HG03025 (cell line): ENCODE results near the gene RACGAP1.

Experiments used
- ATAC-seq: cut with Tn5 transposase; IDR thresholded peaks from one replicate; pipeline ENCODE4 v1.9.1; 2021; ENCODE audit warnings: mild to moderate bottlenecking, moderate library complexity; ENCODE audit not compliant: unreplicated experiment, low FRiP score

RACGAP1 gene

GRCh38 chr12:49971141-49971540 is 54.2 kb downstream of the RACGAP1 start:
- ATAC-seq = no peak

DNA sequence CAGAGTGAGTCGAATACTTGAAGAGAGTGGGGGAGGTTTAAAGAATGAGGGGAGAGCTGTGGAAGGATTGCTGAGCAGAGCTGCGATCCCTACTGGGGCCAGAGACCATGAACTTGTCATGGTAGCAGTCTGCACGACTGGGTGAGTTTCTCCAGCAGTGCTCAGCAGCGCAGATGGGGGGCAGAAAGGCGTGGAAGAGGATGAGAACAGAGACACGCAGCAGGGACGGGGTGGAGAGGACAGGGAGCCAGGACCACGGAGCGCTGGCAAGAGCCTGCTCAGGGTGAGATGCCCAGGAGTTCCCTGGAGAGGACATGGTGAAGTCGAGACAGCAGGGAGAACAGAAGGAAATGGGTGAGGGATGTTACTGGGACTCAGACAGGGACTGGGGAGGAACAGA is 54.6 kb downstream of the RACGAP1 start:
- ATAC-seq = no peak

DNA sequence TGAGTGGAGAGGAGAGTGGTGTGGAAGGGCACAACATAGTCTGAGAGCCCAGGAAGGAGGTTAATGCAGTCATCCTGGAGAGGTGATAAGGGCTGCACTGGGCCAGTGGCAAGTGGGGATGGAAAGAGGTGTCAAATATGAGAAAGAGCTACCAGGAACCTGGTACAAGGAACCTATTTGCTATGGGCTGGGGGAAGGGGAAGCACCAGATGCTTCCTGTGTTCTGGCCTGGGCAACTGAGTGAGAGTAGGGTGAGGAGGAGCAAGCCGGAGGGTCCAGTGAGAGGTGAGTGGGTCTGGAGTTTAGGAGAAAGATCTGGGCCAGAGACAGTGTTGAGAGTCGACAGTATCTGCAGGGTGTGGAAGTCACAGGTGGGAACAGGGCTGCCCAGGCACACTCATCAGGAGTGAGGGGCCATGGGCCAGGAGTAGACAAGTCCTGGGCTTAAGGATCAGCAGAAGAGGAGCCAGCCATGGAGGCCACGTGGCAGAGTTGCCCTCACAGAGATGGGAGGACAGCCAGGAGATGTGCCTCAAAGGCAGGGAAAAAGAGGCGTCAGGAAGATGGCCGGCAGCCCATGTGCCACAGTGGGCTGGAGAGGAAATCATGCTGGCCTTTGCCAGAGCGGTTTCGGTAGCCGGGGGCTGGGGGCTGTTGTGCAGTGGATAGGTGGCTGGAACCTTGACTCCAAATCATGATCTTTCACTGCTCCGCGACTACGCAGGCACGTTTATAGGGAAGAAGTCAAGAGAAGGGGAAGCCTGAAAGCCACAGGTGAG is 55.5 kb downstream of the RACGAP1 start:
- ATAC-seq = no peak

DNA sequence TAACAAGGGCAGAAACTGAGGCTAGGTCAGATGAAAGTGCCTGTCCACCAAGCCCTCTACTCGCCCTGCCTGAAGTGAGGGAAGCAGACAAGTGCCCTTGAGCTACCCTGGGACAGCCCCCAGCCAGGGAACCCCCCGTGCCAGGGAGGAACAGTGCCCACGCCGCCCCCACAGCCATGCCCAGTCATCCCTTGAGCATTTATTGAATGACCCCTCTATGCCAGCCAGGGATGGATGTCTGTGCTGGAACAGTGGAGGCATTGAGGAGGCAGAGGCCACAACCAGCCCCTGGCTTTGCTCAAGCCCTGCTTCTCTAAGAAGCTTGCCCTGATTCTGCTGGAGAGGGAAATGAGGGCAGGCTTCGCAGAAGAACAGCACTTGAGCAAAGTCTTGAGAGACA is 56.3 kb downstream of the RACGAP1 start:
- no peak for ATAC-seq

DNA sequence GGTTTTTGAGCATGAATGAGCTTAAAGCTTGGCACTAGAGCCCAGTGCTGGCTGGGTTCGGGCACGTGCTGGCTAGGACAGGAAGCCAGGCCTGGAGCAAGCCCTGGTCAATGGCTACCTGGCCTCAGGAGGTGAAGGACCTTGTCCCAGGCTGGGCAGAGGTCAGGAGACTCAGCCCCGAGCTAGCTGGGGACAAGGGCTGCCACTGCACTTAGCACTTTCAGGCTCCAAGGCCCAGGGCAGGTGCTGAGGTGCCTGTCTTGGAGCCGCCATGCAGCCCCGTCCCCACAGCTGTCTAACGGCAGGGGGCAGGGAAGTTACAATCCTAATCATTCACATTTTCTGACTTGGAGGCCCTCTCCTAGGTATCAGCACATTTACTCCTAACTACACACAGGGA is 56.8 kb downstream of the RACGAP1 start:
- ATAC-seq = no peak

- no peak for ATAC-seq
Observed at GRCh38 chr12:49967777-49968250, 57.5 kb downstream of the RACGAP1 start.

DNA sequence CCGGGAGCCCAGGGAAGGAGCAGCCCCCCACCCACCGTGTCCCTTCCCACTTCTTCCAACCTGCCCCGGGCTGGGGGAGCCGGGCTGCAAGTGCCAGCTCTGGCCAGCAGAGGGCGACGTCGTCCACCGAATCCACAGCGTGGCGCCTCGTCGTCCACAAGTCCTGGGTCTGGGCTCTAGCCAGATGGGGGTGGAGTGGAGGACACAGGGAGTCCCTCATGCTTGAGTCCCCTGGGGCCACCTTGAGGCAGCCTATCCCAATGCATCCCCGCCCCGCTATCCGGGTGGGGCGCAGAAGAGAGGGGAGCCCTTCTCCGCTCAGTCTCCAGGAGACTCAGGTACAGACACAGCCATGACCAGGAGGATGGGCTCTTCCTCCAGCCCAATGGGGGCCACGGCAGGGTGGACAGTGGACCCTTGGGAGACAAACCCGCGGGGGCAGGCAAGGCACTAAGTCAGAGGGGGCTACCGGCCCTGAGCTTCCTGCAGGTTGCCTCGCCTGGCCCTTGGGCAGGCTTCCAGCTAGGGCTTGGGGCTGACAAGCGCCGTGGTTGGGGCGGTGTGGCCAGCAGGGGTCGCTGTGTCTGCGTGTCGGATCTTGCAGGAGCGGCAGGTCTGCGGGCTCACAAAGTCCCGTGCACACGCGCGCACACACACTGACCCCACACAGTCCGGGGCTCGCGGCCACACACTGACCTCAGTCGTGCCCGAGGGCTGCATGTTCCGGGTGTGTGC is 58.1 kb downstream of the RACGAP1 start:
- ATAC-seq = no peak

GRCh38 chr12:49966511-49967041 is 58.7 kb downstream of the RACGAP1 start:
- no peak for ATAC-seq

- ATAC-seq = no peak
Observed at GRCh38 chr12:49965836-49966235, 59.5 kb downstream of the RACGAP1 start.

- no peak for ATAC-seq
Observed at GRCh38 chr12:49964849-49965624, 60.3 kb downstream of the RACGAP1 start.

GRCh38 chr12:49963976-49964815 is 61.1 kb downstream of the RACGAP1 start:
- no peak for ATAC-seq

DNA sequence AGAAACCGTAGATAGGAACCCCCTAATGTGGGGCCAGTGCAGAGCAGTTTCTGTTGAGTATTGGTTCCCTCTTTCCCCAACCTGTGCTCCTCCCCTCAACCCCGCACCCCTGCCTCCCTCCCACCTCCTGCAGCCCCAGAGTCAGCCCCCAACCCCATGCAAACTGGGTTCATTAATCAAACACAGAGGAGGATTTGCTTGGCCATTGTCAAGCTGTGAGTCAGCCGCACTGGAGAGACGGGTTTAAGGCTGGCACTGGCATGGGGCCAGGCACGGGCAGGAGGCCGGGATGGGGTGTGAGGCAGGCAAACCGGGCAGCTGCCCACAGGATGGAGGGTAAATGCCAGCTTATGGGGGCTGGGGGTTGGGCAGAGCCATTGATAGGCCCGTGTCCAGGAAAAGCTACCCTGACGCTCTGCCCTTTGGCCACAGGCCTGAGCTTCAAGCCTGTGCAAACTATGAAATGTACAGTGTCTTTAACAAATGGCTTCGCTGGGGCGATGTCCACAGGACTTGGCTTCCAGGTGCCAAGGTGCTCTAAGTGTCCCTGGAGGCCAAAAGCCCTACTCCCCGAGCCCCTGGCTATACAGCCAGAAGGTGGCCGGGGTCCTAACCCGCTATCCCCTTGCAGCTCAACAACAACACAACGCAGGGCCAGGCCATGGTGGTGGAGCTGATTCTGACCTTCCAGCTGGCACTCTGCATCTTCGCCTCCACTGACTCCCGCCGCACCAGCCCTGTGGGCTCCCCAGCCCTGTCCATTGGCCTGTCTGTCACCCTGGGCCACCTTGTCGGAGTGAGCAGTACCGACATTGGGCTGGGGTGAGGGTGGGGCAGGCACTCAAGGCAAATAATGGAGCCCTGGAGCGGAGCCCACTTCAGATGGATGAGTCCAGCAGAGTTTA is 62.2 kb downstream of the RACGAP1 start:
- no peak for ATAC-seq

DNA sequence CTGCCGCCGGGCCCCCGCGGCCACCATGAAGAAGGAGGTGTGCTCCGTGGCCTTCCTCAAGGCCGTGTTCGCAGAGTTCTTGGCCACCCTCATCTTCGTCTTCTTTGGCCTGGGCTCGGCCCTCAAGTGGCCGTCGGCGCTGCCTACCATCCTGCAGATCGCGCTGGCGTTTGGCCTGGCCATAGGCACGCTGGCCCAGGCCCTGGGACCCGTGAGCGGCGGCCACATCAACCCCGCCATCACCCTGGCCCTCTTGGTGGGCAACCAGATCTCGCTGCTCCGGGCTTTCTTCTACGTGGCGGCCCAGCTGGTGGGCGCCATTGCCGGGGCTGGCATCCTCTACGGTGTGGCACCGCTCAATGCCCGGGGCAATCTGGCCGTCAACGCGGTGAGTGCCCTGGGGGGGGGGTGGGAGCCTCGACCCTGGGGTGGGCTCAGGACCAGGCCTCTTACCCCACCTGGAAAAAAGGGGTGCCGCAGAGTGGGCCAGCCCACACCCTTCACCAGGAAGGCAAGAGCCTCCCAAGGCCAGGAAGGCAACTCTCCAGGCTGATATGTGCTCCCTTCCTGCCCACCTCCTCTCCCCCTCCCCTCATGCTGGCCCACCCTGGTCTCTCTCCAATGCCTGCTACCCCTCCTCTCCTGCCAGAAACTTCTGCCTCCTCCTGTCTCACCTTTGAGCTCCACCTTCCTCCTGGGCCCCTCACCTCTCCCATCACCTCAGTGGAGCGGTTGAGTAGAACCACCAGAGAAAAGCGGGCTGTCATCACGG is 63.1 kb downstream of the RACGAP1 start:
- ATAC-seq = no peak

DNA sequence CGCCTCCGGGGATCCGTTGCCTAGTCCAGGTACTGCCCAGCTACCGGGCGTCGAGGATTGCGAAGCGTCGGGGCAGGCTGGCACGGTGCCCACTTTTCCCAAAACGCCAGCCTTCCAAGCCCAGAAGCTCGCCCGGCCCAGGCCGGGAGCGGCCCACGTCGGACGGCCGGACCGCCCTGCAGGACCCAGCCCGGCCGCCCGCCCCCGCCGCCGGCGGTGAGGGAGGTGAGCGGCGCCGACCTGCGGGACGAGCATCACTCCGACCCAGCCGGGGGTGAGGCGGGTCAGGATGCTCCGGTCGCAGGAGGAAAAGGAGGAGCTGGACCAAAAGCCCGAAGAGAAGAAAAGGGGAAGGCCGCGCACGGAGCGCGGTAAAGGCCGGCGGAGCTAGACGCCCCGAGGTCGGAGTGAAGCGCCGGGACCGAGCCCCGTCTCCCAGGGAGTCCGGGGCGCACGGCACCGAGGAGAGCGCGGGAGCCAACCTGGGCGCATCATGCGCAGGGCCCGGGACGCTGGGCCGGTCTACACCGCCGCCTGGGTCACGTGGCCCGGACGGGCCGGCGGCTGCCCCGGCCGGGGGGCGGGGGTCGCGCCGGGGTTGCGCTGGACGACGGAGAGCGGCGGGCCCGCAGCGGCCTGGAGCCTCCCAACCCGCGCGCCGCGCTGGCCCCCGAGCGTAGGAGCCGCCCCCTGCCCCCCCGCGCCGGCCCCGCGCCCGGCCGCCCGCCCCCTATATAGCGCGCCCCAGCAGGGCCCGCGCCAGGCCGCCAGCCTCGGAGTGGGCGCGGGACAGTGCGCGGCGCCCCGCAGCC is 64.0 kb downstream of the RACGAP1 start, which contains the start of gene AQP5:
AQP5 (plus strand) TSS at position 762 of the 812 bp plus-strand sequence. CDS start 146 bp downstream, outside the sequence.
- no peak for ATAC-seq

- no peak for ATAC-seq
Observed at GRCh38 chr12:49960474-49961110, 64.7 kb downstream of the RACGAP1 start.

GRCh38 chr12:49959685-49960473 is 65.4 kb downstream of the RACGAP1 start:
- no peak for ATAC-seq
